Neutrophil (primary cell): ENCODE results near the gene QDPR.

Experiments
- H3K27ac ChIP-seq: fragments of 200-600 bp; sonication (generic); 2 replicates; pipeline ENCODE4 v1.5.1; 2016; ENCODE audit warnings: mild to moderate bottlenecking, moderate library complexity
- H3K27me3 ChIP-seq: fragments of 200-600 bp; sonication (generic); 2 replicates; pipeline ENCODE4 v1.6.0; 2016; ENCODE audit warnings: mild to moderate bottlenecking
- H3K36me3 ChIP-seq: fragments of 200-600 bp; sonication (generic); 2 replicates; pipeline ENCODE4 v1.5.1; 2017
- H3K4me1 ChIP-seq, 2 experiments: fragments of 200-600 bp in 1 of 2; sonication (generic) in 1 of 2; 1 replicate in 1 of 2; 2 replicates in 1 of 2; pipeline versions ENCODE4 v1.5.1 to v1.6.1; 2013 to 2016; ENCODE audit warnings: low read depth in 1 of 2, low read length in 1 of 2, mild to moderate bottlenecking in 1 of 2, moderate library complexity in 1 of 2; ENCODE audit not compliant: control insufficient read depth in 1 of 2, insufficient read depth in 1 of 2
- H3K4me3 ChIP-seq, 2 experiments: fragments of 200-600 bp in 1 of 2; sonication (generic) in 1 of 2; 1 replicate in 1 of 2; 2 replicates in 1 of 2; pipeline ENCODE4 v1.5.1; 2013 to 2016; ENCODE audit warnings: low read depth in 1 of 2, low read length in 1 of 2, mild to moderate bottlenecking in 1 of 2, moderate library complexity in 1 of 2
- H3K9me3 ChIP-seq: fragments of 200-600 bp; sonication (generic); 2 replicates; pipeline ENCODE4 v1.5.1; 2016
- TF ChIP-seq, protein P1 (sequence below): fragments of 200-600 bp; sonication (generic); IDR thresholded peaks from 2 replicates; pipeline ENCODE4 v1.5.1; 2016; ENCODE audit warnings: antibody characterized with exemption

The QDPR gene

GRCh38 chr4:17477774-17478472 lies 34.0 kb downstream of the QDPR start:
- H3K4me3 ChIP-seq = no peak overlapping the region
- H3K4me1 ChIP-seq = peaks cover 5 to 7% of the 10 kb centered on the region in 2 experiments
- no peak overlapping the region for H3K27ac ChIP-seq
- no peaks in the 10 kb centered on the region for H3K9me3 ChIP-seq
- TF ChIP-seq, protein P1, sequence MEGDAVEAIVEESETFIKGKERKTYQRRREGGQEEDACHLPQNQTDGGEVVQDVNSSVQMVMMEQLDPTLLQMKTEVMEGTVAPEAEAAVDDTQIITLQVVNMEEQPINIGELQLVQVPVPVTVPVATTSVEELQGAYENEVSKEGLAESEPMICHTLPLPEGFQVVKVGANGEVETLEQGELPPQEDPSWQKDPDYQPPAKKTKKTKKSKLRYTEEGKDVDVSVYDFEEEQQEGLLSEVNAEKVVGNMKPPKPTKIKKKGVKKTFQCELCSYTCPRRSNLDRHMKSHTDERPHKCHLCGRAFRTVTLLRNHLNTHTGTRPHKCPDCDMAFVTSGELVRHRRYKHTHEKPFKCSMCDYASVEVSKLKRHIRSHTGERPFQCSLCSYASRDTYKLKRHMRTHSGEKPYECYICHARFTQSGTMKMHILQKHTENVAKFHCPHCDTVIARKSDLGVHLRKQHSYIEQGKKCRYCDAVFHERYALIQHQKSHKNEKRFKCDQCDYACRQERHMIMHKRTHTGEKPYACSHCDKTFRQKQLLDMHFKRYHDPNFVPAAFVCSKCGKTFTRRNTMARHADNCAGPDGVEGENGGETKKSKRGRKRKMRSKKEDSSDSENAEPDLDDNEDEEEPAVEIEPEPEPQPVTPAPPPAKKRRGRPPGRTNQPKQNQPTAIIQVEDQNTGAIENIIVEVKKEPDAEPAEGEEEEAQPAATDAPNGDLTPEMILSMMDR = no peak
- H3K36me3 ChIP-seq = no peaks in the 10 kb centered on the region
- H3K27me3 ChIP-seq = no peaks in the 10 kb centered on the region

DNA sequence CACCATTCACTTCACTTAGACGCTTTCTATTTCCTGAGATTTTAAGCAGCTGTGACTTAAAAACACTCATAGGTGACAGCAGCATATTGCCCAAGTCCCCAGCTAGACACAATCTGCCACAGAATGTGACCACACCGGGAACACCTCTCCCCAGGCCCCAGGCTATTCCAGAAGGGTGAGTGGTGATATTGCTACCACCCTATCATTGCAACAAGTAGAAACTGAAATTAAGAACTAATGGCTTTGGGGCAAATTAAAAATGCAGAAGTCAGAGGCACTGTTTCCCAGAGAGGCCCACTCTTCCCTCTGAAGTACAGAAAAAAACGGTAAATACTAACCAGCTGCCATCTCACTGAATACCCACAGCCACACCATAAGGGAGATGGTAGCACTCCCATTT lies 35.0 kb downstream of the QDPR start:
- no peak overlapping the region for H3K27ac ChIP-seq
- H3K4me3 ChIP-seq = no peak overlapping the region

DNA sequence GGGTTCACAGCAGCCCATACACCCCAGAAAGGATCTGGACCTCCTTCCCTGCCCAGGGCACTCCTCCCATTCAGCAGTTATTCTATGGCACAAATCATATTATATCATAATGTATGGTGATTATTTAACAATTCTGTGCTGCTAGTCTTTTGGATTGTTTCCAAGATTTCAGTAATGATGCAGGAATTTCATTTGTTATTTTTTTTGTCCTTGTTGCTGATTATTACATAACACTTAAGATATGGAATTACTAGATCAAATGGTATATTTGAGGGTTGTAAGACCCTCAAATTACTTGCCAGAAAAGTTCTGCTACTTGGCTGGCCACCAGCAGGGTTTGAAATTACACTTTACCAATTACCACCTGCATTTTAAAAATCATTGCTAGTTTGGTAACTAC lies 36.4 kb downstream of the QDPR start:
- Histone ChIP-seq H3K4me3 (no peak overlapping the region), H3K9me3 (no peaks in the 10 kb centered on the region), H3K27me3 (no peaks in the 10 kb centered on the region), H3K27ac (no peak overlapping the region), H3K4me1 (peaks cover 5 to 7% of the 10 kb centered on the region in 2 experiments), H3K36me3 (no peaks in the 10 kb centered on the region)
- TF ChIP-seq, protein P1 = no peak

More for the DNA sequence above, 35.0 kb downstream of the QDPR start:
- no peaks in the 10 kb centered on the region for H3K9me3 ChIP-seq
- no peaks in the 10 kb centered on the region for H3K27me3 ChIP-seq
- H3K36me3 ChIP-seq = no peaks in the 10 kb centered on the region
- TF ChIP-seq, protein P1 = no peak
- H3K4me1 ChIP-seq = peaks cover 5 to 7% of the 10 kb centered on the region in 2 experiments

DNA sequence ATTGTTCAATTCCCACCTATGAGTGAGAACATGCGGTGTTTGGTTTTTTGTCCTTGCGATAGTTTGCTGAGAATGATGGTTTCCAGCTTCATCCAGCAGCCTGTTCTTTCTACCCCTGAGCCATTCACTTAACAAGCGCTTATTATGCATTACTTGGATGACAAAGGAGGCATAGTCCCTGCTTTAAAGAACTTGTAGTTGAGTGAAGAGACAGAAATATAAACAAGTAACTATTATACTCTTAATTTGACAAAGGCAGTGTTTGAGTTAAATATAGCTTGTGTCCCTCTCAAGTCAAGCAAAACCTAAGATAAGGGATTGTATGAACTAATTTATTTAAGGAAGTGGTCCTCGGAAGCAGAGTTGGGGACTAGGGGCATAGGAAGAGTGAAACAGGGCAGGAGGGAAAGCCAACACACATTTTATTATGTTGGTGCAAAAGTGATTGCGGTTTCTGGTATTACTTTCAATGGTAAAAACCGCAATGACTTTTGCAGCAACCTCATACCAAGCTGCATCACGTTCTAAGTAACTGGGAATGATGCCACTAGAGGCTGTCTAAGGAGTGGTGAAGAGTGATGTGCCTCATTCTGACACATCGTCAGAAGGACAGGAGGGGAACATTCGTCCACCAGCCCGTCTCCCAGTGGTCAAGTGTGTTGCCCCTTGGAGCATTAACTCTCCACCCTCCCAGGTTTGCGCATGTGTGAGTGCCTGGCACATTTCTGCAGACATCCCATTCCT lies 41.8 kb downstream of the QDPR start:
- H3K4me3 ChIP-seq = no peak overlapping the region
- no peaks in the 10 kb centered on the region for H3K9me3 ChIP-seq
- TF ChIP-seq, protein P1 = no peak
- no peaks in the 10 kb centered on the region for H3K27me3 ChIP-seq
- no peak overlapping the region for H3K27ac ChIP-seq
- H3K4me1 ChIP-seq = no peaks in the 10 kb centered on the region
- no peaks in the 10 kb centered on the region for H3K36me3 ChIP-seq

- no peaks in the 10 kb centered on the region for H3K27me3 ChIP-seq
- TF ChIP-seq, protein P1 = no peak
These were observed 43.2 kb downstream of the QDPR start for GRCh38 chr4:17468619-17469221.

More at GRCh38 chr4:17468619-17469221, 43.2 kb downstream of the QDPR start:
- H3K9me3 ChIP-seq = no peaks in the 10 kb centered on the region
- no peaks in the 10 kb centered on the region for H3K36me3 ChIP-seq
- no peaks in the 10 kb centered on the region for H3K4me1 ChIP-seq
- no peak overlapping the region for H3K4me3 ChIP-seq
- no peak overlapping the region for H3K27ac ChIP-seq
